ENCODE measurements around the gene METTL4.

DNA sequence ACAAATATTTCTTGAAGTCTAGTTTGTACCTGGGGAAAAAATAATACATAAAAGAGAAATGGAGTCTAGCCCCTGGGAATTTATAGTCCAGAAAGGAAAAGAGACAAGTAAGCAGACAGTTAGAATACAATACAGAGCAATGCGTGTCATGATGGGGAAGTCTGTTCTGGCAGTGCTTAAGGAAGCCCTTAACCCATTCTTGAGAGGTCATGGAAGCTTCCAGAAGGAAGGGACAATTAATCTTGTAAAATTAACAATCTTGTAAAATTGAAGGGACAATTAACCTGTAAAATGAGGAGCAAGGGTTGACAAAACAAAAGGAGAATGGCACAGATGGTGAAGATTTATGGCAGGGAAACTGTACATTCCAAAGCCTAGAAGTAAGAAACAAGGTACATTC lies 66.7 kb downstream of the METTL4 start:
- TF ChIP-seq EP300 (IDR thresholded peaks at IDR 0.05) (no peak), POLR2A (IDR thresholded peaks at IDR 0.05) (no peak)
- TF ChIP-seq, protein P1, sequence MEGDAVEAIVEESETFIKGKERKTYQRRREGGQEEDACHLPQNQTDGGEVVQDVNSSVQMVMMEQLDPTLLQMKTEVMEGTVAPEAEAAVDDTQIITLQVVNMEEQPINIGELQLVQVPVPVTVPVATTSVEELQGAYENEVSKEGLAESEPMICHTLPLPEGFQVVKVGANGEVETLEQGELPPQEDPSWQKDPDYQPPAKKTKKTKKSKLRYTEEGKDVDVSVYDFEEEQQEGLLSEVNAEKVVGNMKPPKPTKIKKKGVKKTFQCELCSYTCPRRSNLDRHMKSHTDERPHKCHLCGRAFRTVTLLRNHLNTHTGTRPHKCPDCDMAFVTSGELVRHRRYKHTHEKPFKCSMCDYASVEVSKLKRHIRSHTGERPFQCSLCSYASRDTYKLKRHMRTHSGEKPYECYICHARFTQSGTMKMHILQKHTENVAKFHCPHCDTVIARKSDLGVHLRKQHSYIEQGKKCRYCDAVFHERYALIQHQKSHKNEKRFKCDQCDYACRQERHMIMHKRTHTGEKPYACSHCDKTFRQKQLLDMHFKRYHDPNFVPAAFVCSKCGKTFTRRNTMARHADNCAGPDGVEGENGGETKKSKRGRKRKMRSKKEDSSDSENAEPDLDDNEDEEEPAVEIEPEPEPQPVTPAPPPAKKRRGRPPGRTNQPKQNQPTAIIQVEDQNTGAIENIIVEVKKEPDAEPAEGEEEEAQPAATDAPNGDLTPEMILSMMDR (IDR thresholded peaks at IDR 0.05), result no peak
